Measurements from ENCODE around the gene CHAF1A.
A peak's percentile ranks its signal among the peaks of the same experiment; 100 is the strongest.

CHAF1A gene

DNA sequence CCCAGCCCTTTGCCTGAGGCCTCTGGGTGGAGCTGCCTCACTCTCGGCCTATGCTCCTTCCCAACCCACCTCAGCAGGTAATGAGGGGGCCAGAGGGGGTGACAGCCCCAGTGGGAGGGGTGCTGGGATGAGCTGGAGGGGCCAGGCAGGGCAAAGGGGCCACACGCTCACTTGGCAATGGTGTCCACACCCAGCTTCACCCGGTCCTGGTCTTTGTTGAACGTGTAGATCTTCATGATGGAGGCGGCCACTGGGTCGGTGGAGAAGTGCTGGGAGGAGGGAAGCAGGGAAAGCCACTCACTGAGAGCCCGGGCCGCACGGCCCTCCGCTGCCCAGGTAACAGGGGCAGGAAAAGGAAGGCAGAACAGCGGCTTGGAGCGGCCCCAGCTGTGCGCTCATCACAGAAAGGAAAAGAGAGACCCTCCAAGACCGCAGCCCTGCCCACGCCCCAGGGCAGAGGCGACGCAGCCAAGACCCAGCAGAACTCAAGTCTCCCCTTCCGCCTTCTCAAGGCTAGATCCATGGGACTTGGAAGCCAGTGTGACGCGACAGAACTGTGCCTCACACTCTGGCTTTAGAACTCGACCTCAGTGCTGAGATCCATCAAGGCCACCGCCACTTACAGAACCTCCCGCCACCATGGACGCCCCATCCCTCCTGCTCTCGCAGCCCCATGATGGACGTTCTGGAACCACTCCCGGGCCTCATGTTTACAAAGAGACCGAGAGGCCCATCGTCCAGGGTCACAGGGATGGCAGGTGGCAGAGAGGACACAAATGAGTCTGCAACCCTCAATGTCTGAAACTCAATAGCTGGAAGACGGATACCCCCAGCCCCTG, 45.9 kb downstream of the CHAF1A start:
- H3K27me3 ChIP-seq (ENCODE audit: insufficient read depth, low read depth, severe bottlenecking) = no peaks in the 10 kb centered on the region
- H3K36me3 ChIP-seq = peaks cover 93% of the 10 kb centered on the region
- DNase-seq = no peak
- no peak for TF ChIP-seq CTCF (IDR thresholded peaks at IDR 0.05; ENCODE audit: low read depth, low read length)
- H3K27ac ChIP-seq = no peak overlapping the region
- no peaks in the 10 kb centered on the region for H3K9me3 ChIP-seq (ENCODE audit: severe bottlenecking)
- H3K4me3 ChIP-seq (ENCODE audit: low read depth, low read length) = no peak overlapping the region

GRCh38 chr19:4449022-4449638, 46.7 kb downstream of the CHAF1A start:
- H3K36me3 ChIP-seq = peaks cover 93% of the 10 kb centered on the region

DNA sequence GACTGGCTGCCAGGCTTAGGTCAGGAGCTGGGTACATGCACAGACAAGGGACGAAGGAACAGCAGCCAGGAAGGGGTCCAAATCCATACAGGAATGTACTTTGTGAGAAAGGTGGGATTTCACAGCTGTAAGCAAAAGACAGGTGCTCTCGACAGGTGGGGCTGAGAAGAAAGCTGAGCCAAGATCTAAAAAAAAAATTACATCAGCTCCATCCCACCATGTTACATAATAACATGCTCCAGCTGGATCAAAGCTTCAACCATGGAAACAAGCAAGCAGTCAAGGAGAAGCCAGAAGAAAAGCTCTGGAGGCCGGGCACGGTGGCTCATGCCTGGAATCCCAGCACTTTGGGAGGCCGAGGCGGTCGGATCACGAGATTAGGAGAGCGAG, 47.2 kb downstream of the CHAF1A start:
- no peak for DNase-seq
- Histone ChIP-seq H3K27me3 (ENCODE audit: insufficient read depth, low read depth, severe bottlenecking) (no peaks in the 10 kb centered on the region), H3K4me3 (ENCODE audit: low read depth, low read length) (no peak overlapping the region), H3K36me3 (peaks cover 91% of the 10 kb centered on the region), H3K27ac (no peak overlapping the region), H3K9me3 (ENCODE audit: severe bottlenecking) (no peaks in the 10 kb centered on the region)
- no peak for TF ChIP-seq CTCF (IDR thresholded peaks at IDR 0.05; ENCODE audit: low read depth, low read length)

More at GRCh38 chr19:4449022-4449638, 46.7 kb downstream of the CHAF1A start:
- no peak for TF ChIP-seq CTCF (IDR thresholded peaks at IDR 0.05; ENCODE audit: low read depth, low read length)
- Histone ChIP-seq H3K27ac (no peak overlapping the region), H3K9me3 (ENCODE audit: severe bottlenecking) (no peaks in the 10 kb centered on the region), H3K4me3 (ENCODE audit: low read depth, low read length) (no peak overlapping the region), H3K27me3 (ENCODE audit: insufficient read depth, low read depth, severe bottlenecking) (no peaks in the 10 kb centered on the region)
- DNase-seq = no peak

- DNase-seq = no peak
- Histone ChIP-seq H3K36me3 (peaks cover 67% of the 10 kb centered on the region), H3K27ac (no peak overlapping the region; the same call in 1 of the 2 replicates), H3K4me3 (ENCODE audit: low read depth, low read length) (no peak overlapping the region), H3K9me3 (ENCODE audit: severe bottlenecking) (no peaks in the 10 kb centered on the region), H3K27me3 (ENCODE audit: insufficient read depth, low read depth, severe bottlenecking) (no peaks in the 10 kb centered on the region)
- TF ChIP-seq CTCF (IDR thresholded peaks at IDR 0.05; ENCODE audit: low read depth, low read length) = 0 out of 2 replicates have a peak, but pooled peaks have one; percentile 4
These were observed 50.0 kb downstream of the CHAF1A start for GRCh38 chr19:4452230-4452990.

DNA sequence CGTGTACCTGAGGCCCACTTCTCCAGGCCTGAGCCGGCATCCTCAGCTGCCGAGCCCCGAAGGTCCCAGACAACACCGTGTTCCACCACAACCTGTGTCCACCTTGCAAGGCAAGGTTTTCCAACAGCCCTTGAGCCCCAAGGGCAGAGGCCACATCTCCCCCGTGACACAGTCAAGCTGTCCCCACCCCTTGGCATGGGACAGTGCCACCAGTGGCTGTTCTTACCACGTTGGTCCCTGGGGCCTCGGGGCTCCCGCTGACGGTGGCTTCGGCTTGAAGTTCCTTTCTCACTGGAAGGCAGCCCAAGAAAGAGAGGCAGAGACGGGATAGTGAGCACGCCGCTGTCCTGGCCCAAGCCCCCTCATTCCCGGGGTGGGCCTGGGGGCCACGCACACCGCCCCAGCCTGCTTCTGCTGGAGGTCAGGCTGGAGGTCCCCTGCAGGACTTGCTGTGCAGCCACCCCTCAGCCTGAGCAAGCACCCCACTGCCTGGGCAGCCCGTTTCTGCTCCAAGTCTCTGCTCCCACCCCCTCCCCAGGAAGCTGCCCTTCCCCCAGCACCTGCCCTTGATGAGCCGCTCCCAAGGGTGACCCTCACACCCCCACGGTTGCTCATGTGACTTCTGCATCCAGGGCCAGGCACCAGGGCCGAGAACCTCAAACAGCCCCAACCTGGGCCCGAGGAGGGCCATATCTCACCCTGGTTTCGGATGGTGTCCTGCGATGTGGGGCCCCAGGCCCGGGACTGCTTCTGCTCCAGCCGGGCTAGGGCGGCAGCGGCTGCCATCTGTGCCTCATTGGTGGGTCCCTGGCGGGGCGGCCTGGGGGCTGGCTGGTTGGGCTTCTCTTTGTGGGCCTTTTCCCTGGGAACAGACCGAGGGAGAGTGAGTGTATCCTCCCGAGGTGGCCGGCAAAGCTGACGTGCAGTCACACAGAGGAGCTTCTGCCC, 51.1 kb downstream of the CHAF1A start:
- Histone ChIP-seq H3K27ac (peak overlapping the region; percentile 33; the same call in 1 of the 2 replicates), H3K36me3 (peaks cover 56% of the 10 kb centered on the region), H3K27me3 (ENCODE audit: insufficient read depth, low read depth, severe bottlenecking) (no peaks in the 10 kb centered on the region), H3K4me3 (ENCODE audit: low read depth, low read length) (no peak overlapping the region), H3K9me3 (ENCODE audit: severe bottlenecking) (no peaks in the 10 kb centered on the region)
- no peak for TF ChIP-seq CTCF (IDR thresholded peaks at IDR 0.05; ENCODE audit: low read depth, low read length)
- no peak for DNase-seq

All from WERI-Rb-1 (cell line).